WERI-Rb-1 (cell line): Measurements from ENCODE around the gene EVI5.

Source experiments
- DNase-seq: peaks from one replicate; pipeline ENCODE4 v3.0.0-alpha.2; 2020
- H3K27ac ChIP-seq: fragments of 250-450 bp; sonication (Bioruptor Pico); 2 replicates; pipeline ENCODE4 v1.5.1; 2020; ENCODE audit warnings: mild to moderate bottlenecking, moderate library complexity
- H3K27me3 ChIP-seq: fragments of 250-450 bp; sonication (Bioruptor Pico); 2 replicates; pipeline ENCODE4 v1.5.1; 2021; ENCODE audit warnings: mild to moderate bottlenecking, low read depth, moderate library complexity; ENCODE audit not compliant: insufficient read depth, severe bottlenecking
- H3K36me3 ChIP-seq: fragments of 250-450 bp; sonication (Bioruptor Pico); 2 replicates; pipeline ENCODE4 v1.5.1; 2020; ENCODE audit warnings: mild to moderate bottlenecking, moderate library complexity
- H3K4me3 ChIP-seq: 2 replicates; pipeline ENCODE4 v1.5.1; 2011; ENCODE audit warnings: low read depth, mild to moderate bottlenecking, control low read depth, low read length
- H3K9me3 ChIP-seq: fragments of 250-450 bp; sonication (Bioruptor Pico); 2 replicates; pipeline ENCODE4 v1.5.1; 2021; ENCODE audit warnings: mild to moderate bottlenecking, moderate library complexity; ENCODE audit not compliant: severe bottlenecking
- CTCF ChIP-seq: IDR thresholded peaks from 2 replicates; pipeline ENCODE4 v1.5.1; 2011; ENCODE audit warnings: low read depth, mild to moderate bottlenecking, control low read depth, inconsistent platforms, low read length

The EVI5 gene

GRCh38 chr1:92708368-92708950 is 76.4 kb downstream of the EVI5 start:
- Histone ChIP-seq H3K36me3 (no peaks in the 10 kb centered on the region), H3K27me3 (no peaks in the 10 kb centered on the region), H3K4me3 (no peak overlapping the region), H3K27ac (no peak overlapping the region), H3K9me3 (no peaks in the 10 kb centered on the region)
- no peak for DNase-seq
- TF ChIP-seq CTCF: no peak

DNA sequence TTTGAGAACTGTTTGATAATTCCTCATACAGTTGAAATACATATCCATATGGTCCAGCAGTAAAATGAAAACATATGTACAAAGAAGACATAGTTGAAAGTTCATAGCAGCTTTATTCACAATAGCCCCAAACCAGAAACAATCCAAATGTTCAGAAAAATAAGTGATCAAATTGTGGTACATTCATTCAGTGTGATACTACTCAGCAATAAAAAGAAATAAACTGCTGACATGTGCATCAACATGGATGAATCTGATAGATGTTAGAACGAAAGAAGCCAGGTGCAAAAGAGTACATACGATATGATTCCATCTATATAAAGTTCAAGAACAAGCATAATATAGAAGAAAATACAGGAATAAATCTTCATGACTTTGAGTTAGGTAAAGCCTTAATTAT is 77.2 kb downstream of the EVI5 start:
- Histone ChIP-seq H3K27me3 (no peaks in the 10 kb centered on the region), H3K36me3 (no peaks in the 10 kb centered on the region), H3K27ac (no peak overlapping the region), H3K9me3 (no peaks in the 10 kb centered on the region), H3K4me3 (no peak overlapping the region)
- TF ChIP-seq CTCF: no peak
- DNase-seq: no peak

- no peak for DNase-seq
- no peak for TF ChIP-seq CTCF
Measured at GRCh38 chr1:92707292-92707691, 77.6 kb downstream of the EVI5 start.

GRCh38 chr1:92705446-92705845 is 79.5 kb downstream of the EVI5 start:
- no peak for TF ChIP-seq CTCF
- DNase-seq: no peak

More at GRCh38 chr1:92707292-92707691, 77.6 kb downstream of the EVI5 start:
- H3K27me3 ChIP-seq: no peaks in the 10 kb centered on the region
- no peak overlapping the region for H3K27ac ChIP-seq
- no peaks in the 10 kb centered on the region for H3K36me3 ChIP-seq
- no peaks in the 10 kb centered on the region for H3K9me3 ChIP-seq
- no peak overlapping the region for H3K4me3 ChIP-seq

DNA sequence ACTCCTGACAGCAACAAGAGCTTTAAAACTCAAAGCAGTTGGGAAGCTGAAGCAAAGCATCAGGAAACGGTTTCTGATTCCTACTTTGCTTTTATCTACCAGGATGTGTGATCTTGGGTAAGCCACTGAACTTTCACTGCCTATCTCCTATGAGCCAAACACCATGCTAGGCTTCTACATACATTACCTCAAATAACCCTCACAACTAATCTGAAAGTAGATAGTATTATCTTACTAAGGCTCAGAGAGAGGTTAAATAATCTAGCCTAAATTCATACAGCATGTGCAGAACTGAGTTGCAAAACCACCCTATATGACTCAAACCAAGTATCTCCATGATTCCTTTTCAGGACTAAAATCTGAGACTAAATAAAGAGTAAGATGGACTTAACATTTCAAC is 83.8 kb downstream of the EVI5 start:
- no peak overlapping the region for H3K4me3 ChIP-seq
- H3K27me3 ChIP-seq: no peaks in the 10 kb centered on the region
- H3K9me3 ChIP-seq: no peaks in the 10 kb centered on the region
- TF ChIP-seq CTCF: no peak
- no peaks in the 10 kb centered on the region for H3K36me3 ChIP-seq
- H3K27ac ChIP-seq: no peak overlapping the region
- no peak for DNase-seq

More at GRCh38 chr1:92705446-92705845, 79.5 kb downstream of the EVI5 start:
- Histone ChIP-seq H3K4me3 (no peak overlapping the region), H3K27ac (no peak overlapping the region), H3K9me3 (no peaks in the 10 kb centered on the region), H3K36me3 (no peaks in the 10 kb centered on the region), H3K27me3 (no peaks in the 10 kb centered on the region)

DNA sequence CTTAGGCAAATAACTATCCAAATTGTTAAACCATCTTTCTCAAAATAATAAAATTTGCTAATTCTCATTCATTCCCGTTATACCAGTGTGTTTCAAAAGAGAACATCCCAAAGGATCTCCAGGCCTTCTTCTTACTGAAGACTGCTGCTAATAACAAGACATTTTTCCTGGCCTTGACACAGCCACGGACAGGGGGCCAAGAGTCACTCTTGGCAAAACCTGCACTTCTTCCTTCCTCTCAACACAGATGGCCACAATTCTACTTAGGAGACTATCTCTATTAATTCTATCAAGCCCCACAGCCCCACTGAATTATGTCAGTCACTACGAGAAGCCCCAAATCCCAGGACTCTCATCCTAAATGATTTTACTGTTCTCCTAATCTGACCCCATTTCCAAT is 86.0 kb downstream of the EVI5 start:
- Histone ChIP-seq H3K27me3 (no peaks in the 10 kb centered on the region), H3K9me3 (no peaks in the 10 kb centered on the region), H3K36me3 (peaks cover 7% of the 10 kb centered on the region), H3K27ac (no peak overlapping the region), H3K4me3 (no peak overlapping the region)
- no peak for DNase-seq
- no peak for TF ChIP-seq CTCF
